Breast epithelium (tissue), 4 donors: ENCODE measurements around the gene AGAP1. TPM values are rescaled to one million over a fixed set of nuclear protein-coding genes. Genes with fewer than 3 reads are reported as not detected.

Experiments
- DNase-seq, 2 donors: peaks; one replicate each; pipeline ENCODE4 v3.0.0-alpha.2; 2019; ENCODE audit warnings: low spot score in 2 of 2
- H3K27ac ChIP-seq, 2 donors: fragments of 200-600 bp; sonication (generic) in 1 of 2; one replicate each; pipeline ENCODE4 v1.5.1; 2016 to 2019; ENCODE audit warnings: mild to moderate bottlenecking in 1 of 2
- H3K27me3 ChIP-seq, 2 donors: fragments of 200-600 bp; sonication (generic) in 1 of 2; one replicate each; pipeline versions ENCODE4 v1.5.1 to v1.6.0; 2017 to 2019; ENCODE audit warnings: control low read depth in 1 of 2, mild to moderate bottlenecking in 1 of 2
- H3K36me3 ChIP-seq: fragments of 200-600 bp; one replicate; pipeline ENCODE4 v1.5.1; 2019
- H3K4me1 ChIP-seq, 2 donors: fragments of 200-600 bp; sonication (generic); one replicate each; pipeline ENCODE4 v1.5.1; 2016 to 2019; ENCODE audit warnings: control low read depth in 1 of 2
- H3K4me3 ChIP-seq, 3 donors: fragments of 200-600 bp; sonication (generic); 1 replicate in 2 of 3; 2 replicates in 1 of 3; pipeline ENCODE4 v1.5.1; 2016 to 2019; ENCODE audit warnings: mild to moderate bottlenecking in 3 of 3, moderate library complexity in 2 of 3
- H3K9me3 ChIP-seq, 2 donors: fragments of 200-600 bp; sonication (generic) in 1 of 2; one replicate each; pipeline ENCODE4 v1.5.1; 2016 to 2019; ENCODE audit warnings: control low read depth in 1 of 2
- POLR2A ChIP-seq: fragments of 450-650 bp; IDR thresholded peaks from one replicate; pipeline ENCODE4 v1.6.1; 2016; ENCODE audit warnings: antibody characterized with exemption, mild to moderate bottlenecking, moderate library complexity
- POLR2AphosphoS5 ChIP-seq, 3 donors: sonication (generic); formaldehyde crosslinking; IDR thresholded peaks; one replicate each; pipeline ENCODE4 v1.6.1; 2017; ENCODE audit warnings: antibody characterized with exemption in 3 of 3
- intact Hi-C: fragments of 100-400 bp; cut with DNase I; formaldehyde crosslinking; loops from one replicate; pipeline ENCODE4 v1.15.1; 2023; ENCODE audit warnings: low total_unique reads
- total RNA-seq, 3 donors: library from RNA; depleted of rRNA; stranded (reverse); fragments of >200 nt; gene quantifications; one replicate each; pipeline ENCODE4 v1.1.0, GENCODE V29; 2016
- TF ChIP-seq, protein P1 (sequence below), 3 donors: fragments of 450-650 bp; IDR thresholded peaks; one replicate each; pipeline ENCODE4 v1.5.1; 2016 to 2017; ENCODE audit warnings: antibody characterized with exemption in 3 of 3, mild to moderate bottlenecking in 3 of 3, moderate library complexity in 3 of 3

The AGAP1 gene
- total RNA-seq, 3 donors from 2014 or later, result 19.7 to 27.1 (median 25.9) TPM

DNA sequence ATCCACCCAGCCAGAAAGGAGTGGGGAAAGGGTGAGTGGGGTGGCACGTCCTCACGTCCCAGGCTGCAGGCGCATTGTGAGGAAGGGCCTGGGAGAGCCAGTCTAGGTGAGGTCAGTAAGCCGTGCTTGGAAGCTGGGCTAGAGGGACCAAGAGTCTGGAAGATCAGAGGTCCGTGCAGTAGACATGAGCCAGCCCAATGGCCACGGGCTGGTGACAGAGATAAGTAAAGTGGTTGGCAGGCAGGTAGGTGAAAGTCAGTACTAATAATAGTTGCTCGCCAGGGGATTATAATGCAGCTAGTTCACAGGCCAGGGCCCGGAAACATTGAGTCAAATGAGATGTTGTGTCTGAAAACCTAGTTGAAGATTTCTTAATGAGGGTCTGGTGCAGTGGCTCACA lies 541.1 kb downstream of the AGAP1 start:
- Histone ChIP-seq H3K4me1 (no peaks in the 10 kb centered on the region), H3K4me3 (no peak overlapping the region), H3K27me3 (no peaks in the 10 kb centered on the region), H3K27ac (no peak overlapping the region), H3K9me3 (no peaks in the 10 kb centered on the region), H3K36me3 (no peaks in the 10 kb centered on the region)
- intact Hi-C loops, result no loop called here
- no peak for TF ChIP-seq POLR2AphosphoS5 (IDR thresholded peaks at IDR 0.05)
- TF ChIP-seq, protein P1, sequence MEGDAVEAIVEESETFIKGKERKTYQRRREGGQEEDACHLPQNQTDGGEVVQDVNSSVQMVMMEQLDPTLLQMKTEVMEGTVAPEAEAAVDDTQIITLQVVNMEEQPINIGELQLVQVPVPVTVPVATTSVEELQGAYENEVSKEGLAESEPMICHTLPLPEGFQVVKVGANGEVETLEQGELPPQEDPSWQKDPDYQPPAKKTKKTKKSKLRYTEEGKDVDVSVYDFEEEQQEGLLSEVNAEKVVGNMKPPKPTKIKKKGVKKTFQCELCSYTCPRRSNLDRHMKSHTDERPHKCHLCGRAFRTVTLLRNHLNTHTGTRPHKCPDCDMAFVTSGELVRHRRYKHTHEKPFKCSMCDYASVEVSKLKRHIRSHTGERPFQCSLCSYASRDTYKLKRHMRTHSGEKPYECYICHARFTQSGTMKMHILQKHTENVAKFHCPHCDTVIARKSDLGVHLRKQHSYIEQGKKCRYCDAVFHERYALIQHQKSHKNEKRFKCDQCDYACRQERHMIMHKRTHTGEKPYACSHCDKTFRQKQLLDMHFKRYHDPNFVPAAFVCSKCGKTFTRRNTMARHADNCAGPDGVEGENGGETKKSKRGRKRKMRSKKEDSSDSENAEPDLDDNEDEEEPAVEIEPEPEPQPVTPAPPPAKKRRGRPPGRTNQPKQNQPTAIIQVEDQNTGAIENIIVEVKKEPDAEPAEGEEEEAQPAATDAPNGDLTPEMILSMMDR (IDR thresholded peaks at IDR 0.05), result no peak
- no peak for TF ChIP-seq POLR2A
- no peak for DNase-seq

DNA sequence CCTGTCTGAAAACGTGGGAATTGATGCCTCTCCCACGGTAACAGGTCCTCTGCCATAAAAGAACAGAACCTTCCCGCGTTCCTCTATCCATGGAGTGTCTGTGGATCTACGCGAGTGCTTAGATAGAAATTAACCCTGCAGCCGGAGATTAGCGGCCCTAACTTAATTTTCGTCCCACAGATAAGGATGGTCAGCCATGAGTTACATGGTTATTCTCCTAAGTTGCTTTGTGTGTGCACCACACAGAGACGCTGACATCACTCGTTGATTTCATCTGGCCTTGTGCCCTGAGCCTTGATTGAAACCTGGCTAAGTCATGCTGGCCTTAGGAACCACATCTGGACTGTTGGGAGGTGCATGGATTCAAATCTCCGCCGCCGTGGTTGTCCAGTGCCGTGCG lies 542.2 kb downstream of the AGAP1 start:
- Histone ChIP-seq H3K36me3 (no peaks in the 10 kb centered on the region), H3K27ac (no peak overlapping the region), H3K9me3 (no peaks in the 10 kb centered on the region), H3K27me3 (no peaks in the 10 kb centered on the region), H3K4me3 (no peak overlapping the region), H3K4me1 (no peaks in the 10 kb centered on the region)
- no peak for DNase-seq
- TF ChIP-seq, protein P1 (IDR thresholded peaks at IDR 0.05), result no peak
- TF ChIP-seq POLR2AphosphoS5 (IDR thresholded peaks at IDR 0.05) (no peak), POLR2A (no peak)
- intact Hi-C loops, result no loop called here

DNA sequence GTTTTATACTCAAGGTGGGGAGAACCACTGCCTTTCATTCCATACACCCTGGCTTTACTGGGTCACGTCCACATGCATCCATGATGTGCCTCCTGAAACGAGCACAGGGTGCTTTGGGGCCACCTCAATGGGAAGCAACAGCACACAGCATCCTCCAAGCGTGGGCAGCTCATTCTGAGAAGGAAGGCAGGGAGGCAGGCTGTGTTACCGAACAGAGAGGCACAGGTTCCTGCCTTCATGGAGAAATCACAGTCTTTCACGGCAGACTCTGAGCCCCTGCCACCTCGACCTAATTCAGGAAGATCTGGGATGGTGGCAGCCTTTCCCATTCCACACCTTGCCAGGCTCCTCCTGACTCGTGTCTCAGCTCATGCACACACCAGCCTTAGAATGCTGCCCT lies 544.3 kb downstream of the AGAP1 start:
- Histone ChIP-seq H3K4me1 (no peaks in the 10 kb centered on the region), H3K36me3 (no peaks in the 10 kb centered on the region), H3K4me3 (no peak overlapping the region), H3K9me3 (no peaks in the 10 kb centered on the region), H3K27me3 (no peaks in the 10 kb centered on the region), H3K27ac (no peak overlapping the region)
- intact Hi-C loops, result loop anchor here (1.0 kb wide), 1 partner anchor 49 kb away; no protein-coding TSS in a partner anchor
- TF ChIP-seq POLR2AphosphoS5 (IDR thresholded peaks at IDR 0.05) (no peak), POLR2A (no peak)
- TF ChIP-seq, protein P1 (IDR thresholded peaks at IDR 0.05), result no peak
- DNase-seq, result no peak

DNA sequence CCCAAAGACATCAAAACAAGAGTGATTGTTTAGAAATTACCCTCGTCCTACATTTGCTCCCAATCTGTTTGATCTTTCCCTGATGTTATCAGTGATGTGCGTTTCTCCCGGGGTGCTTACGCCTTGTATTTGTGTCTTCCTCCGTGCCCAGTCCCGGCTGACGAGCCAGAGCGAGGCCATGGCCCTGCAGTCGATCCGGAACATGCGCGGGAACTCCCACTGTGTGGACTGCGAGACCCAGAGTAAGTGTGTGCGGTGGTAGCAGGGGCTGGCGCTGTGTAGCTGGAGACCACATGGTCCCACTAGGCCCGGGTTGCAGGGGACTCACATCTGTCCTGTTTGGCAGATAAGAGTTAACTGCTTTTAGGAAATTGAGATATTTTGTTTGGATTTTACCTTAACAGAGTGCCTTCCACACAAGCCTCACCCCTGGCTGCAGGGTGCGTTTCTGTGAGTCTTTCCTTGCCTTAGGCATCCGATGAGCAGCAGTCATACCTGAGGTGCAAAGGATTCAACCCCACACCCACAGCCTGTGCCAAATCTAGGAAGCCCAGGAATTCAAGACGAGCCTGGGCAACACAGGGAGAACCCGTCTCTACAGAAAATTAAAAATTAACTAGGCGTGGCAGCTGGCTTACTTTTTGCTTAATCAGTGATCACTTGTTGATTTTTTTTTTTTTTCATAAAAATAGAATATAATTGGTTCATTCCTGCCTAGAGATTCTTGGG lies 546.9 kb downstream of the AGAP1 start:
- no peak for DNase-seq
- intact Hi-C loops, result no loop called here
- no peaks in the 10 kb centered on the region for H3K4me1 ChIP-seq
- no peak overlapping the region for H3K4me3 ChIP-seq
- H3K36me3 ChIP-seq, result no peaks in the 10 kb centered on the region
- TF ChIP-seq, protein P1 (IDR thresholded peaks at IDR 0.05), result no peak
- no peak for TF ChIP-seq POLR2A
- no peak for TF ChIP-seq POLR2AphosphoS5 (IDR thresholded peaks at IDR 0.05)
- H3K27ac ChIP-seq, result no peak overlapping the region
- no peaks in the 10 kb centered on the region for H3K9me3 ChIP-seq
- H3K27me3 ChIP-seq, result no peaks in the 10 kb centered on the region

DNA sequence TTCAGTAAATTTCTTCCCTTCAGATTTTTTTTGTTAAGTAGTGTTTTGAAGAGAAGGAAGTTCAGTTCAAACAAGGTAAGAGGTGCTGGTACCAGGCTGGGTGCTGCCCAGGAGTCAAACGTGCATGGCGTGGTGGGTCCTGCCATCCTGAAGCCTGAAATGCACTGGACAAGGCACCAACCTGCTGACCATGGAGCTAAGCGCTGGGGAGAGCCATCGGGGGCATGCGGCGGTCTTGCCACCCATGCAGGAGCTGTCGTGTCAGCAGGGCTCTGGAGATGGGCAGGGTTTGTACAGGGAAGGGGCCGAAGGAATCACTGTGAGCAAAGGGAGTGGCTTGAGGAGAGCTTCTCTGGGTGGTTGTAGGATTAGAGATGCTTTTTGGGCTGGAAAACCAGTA lies 547.8 kb downstream of the AGAP1 start:
- no peaks in the 10 kb centered on the region for H3K9me3 ChIP-seq
- no peak overlapping the region for H3K4me3 ChIP-seq
- intact Hi-C loops, result no loop called here
- H3K36me3 ChIP-seq, result no peaks in the 10 kb centered on the region
- H3K27me3 ChIP-seq, result no peaks in the 10 kb centered on the region
- no peak for TF ChIP-seq POLR2AphosphoS5 (IDR thresholded peaks at IDR 0.05)
- no peak for TF ChIP-seq POLR2A
- TF ChIP-seq, protein P1 (IDR thresholded peaks at IDR 0.05), result no peak
- no peak overlapping the region for H3K27ac ChIP-seq
- no peaks in the 10 kb centered on the region for H3K4me1 ChIP-seq
- DNase-seq, result no peak
